Measurements from ENCODE around the gene MOB1A.

MOB1A gene

DNA sequence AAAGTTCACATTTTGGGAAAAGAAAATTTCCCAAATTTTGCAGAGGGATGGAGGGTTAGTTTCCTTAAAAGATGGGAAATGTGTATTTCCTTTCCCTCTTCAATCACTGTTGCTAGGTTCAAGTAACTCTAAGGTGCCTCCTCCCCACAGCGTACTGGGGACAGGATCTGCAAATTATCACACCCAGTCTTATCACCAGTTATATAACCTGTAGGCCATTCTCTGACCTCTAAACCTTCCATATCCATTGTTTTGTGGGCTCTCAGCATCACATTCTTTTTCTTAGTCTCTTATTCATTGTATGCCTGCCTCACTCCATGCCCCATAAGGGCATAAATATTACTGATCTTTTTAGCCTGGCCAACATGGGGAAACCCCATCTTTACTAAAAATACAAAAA, 16.1 kb upstream of the MOB1A start:
- no peaks in the 10 kb centered on the region for H3K27me3 ChIP-seq (ENCODE audit: insufficient read depth, poor library complexity, severe bottlenecking)
- H3K27ac ChIP-seq (replicated peaks), result no peak overlapping the region
- no peak overlapping the region for H3K4me3 ChIP-seq (replicated peaks; ENCODE audit: insufficient read depth, low read length)
- DNase-seq (ENCODE audit: low read depth in 1 of 2, low spot score in 1 of 2), result no peak
- TF ChIP-seq SPI1 (IDR thresholded peaks at IDR 0.05; ENCODE audit: borderline replicate concordance, low read depth), result no peak
- TF ChIP-seq, protein P1, sequence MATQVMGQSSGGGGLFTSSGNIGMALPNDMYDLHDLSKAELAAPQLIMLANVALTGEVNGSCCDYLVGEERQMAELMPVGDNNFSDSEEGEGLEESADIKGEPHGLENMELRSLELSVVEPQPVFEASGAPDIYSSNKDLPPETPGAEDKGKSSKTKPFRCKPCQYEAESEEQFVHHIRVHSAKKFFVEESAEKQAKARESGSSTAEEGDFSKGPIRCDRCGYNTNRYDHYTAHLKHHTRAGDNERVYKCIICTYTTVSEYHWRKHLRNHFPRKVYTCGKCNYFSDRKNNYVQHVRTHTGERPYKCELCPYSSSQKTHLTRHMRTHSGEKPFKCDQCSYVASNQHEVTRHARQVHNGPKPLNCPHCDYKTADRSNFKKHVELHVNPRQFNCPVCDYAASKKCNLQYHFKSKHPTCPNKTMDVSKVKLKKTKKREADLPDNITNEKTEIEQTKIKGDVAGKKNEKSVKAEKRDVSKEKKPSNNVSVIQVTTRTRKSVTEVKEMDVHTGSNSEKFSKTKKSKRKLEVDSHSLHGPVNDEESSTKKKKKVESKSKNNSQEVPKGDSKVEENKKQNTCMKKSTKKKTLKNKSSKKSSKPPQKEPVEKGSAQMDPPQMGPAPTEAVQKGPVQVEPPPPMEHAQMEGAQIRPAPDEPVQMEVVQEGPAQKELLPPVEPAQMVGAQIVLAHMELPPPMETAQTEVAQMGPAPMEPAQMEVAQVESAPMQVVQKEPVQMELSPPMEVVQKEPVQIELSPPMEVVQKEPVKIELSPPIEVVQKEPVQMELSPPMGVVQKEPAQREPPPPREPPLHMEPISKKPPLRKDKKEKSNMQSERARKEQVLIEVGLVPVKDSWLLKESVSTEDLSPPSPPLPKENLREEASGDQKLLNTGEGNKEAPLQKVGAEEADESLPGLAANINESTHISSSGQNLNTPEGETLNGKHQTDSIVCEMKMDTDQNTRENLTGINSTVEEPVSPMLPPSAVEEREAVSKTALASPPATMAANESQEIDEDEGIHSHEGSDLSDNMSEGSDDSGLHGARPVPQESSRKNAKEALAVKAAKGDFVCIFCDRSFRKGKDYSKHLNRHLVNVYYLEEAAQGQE (IDR thresholded peaks at IDR 0.05; ENCODE audit: insufficient replicate concordance, low read depth), result no peak
- no peak for TF ChIP-seq POLR2AphosphoS5 (IDR thresholded peaks at IDR 0.05; ENCODE audit: low read depth)
- TF ChIP-seq GABPA (IDR thresholded peaks at IDR 0.05; ENCODE audit: low read depth), result no peak
- TF ChIP-seq, protein P2, sequence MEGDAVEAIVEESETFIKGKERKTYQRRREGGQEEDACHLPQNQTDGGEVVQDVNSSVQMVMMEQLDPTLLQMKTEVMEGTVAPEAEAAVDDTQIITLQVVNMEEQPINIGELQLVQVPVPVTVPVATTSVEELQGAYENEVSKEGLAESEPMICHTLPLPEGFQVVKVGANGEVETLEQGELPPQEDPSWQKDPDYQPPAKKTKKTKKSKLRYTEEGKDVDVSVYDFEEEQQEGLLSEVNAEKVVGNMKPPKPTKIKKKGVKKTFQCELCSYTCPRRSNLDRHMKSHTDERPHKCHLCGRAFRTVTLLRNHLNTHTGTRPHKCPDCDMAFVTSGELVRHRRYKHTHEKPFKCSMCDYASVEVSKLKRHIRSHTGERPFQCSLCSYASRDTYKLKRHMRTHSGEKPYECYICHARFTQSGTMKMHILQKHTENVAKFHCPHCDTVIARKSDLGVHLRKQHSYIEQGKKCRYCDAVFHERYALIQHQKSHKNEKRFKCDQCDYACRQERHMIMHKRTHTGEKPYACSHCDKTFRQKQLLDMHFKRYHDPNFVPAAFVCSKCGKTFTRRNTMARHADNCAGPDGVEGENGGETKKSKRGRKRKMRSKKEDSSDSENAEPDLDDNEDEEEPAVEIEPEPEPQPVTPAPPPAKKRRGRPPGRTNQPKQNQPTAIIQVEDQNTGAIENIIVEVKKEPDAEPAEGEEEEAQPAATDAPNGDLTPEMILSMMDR (IDR thresholded peaks at IDR 0.05; ENCODE audit: insufficient read depth, low read length), result no peak

DNA sequence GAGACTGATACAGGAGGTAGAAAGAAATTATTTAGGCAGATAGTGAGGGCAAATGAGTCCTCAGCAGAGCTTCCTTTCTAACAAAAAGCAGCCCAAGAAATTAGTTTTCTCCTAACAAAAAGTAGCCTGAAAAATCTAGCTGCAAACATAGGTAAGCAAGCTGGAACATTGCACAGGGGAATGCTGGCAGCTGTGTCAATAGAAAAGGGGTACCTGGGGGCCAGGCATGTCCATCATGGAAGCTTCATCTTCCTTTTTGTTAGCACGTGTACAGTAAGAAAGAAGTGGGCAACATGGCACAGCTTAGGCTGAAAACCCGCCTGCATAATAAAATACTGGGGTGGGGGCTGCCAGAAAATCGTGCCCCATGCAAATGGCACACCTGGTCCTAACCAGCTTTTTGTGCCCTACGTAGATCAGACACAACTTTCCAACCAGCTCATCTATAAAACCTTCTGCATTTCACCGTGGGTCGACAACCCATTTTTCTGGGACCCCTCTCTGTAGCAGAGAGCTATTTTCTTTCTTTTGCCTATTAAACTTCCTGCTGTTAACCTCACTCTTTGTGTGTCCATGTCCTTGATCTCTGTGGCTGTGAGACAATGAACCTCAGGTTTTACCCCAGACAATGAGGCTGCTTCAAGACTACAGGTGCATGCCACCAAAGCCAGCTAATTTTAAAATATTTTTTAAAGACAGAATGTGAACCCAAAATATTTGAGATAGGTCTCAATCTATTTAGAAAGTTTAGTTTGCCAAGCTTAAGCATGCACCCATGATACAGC, 13.1 kb upstream of the MOB1A start:
- Histone ChIP-seq H3K27ac (replicated peaks) (no peak overlapping the region), H3K4me3 (replicated peaks; ENCODE audit: insufficient read depth, low read length) (no peak overlapping the region), H3K27me3 (ENCODE audit: insufficient read depth, poor library complexity, severe bottlenecking) (no peaks in the 10 kb centered on the region)
- TF ChIP-seq GABPA (IDR thresholded peaks at IDR 0.05; ENCODE audit: low read depth) (no peak), POLR2AphosphoS5 (IDR thresholded peaks at IDR 0.05; ENCODE audit: low read depth) (no peak), SPI1 (IDR thresholded peaks at IDR 0.05; ENCODE audit: borderline replicate concordance, low read depth) (no peak)
- TF ChIP-seq, protein P1 (IDR thresholded peaks at IDR 0.05; ENCODE audit: insufficient replicate concordance, low read depth), result no peak
- TF ChIP-seq, protein P2 (IDR thresholded peaks at IDR 0.05; ENCODE audit: insufficient read depth, low read length), result no peak
- no peak for DNase-seq (ENCODE audit: low read depth in 1 of 2, low spot score in 1 of 2)

DNA sequence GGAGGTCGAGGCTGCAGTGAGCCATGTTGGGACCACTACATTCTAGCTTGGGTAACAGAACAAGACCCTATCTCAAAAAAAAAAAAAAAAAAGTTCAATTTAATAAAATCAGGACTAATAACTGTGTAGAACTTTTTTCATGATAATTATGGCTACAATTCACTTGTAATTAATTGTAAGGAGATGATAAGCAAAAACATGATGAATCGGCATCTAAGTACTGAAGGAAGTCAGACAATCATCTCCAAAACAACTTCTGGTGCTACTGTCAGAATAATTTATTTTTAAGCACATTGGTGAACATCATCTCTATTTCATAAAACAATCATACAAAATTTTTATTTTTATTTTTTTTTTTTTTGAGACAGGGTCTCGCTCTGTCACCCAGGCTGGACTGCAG, 10.0 kb upstream of the MOB1A start:
- Histone ChIP-seq H3K27ac (replicated peaks) (no peak overlapping the region), H3K27me3 (ENCODE audit: insufficient read depth, poor library complexity, severe bottlenecking) (no peaks in the 10 kb centered on the region), H3K4me3 (replicated peaks; ENCODE audit: insufficient read depth, low read length) (no peak overlapping the region)
- TF ChIP-seq POLR2AphosphoS5 (IDR thresholded peaks at IDR 0.05; ENCODE audit: low read depth) (no peak), SPI1 (IDR thresholded peaks at IDR 0.05; ENCODE audit: borderline replicate concordance, low read depth) (no peak), GABPA (IDR thresholded peaks at IDR 0.05; ENCODE audit: low read depth) (no peak)
- TF ChIP-seq, protein P1 (IDR thresholded peaks at IDR 0.05; ENCODE audit: insufficient replicate concordance, low read depth), result no peak
- TF ChIP-seq, protein P2 (IDR thresholded peaks at IDR 0.05; ENCODE audit: insufficient read depth, low read length), result no peak
- no peak for DNase-seq (ENCODE audit: low read depth in 1 of 2, low spot score in 1 of 2)

Data from HL-60 (cell line).